GM10266 (cell line): Measurements from ENCODE around the gene IRS1.

Experiments used
- DNase-seq: peaks from one replicate; pipeline ENCODE4 v3.0.0; 2012; ENCODE audit errors: extremely low spot score
- TF ChIP-seq, protein P1 (sequence below): IDR thresholded peaks from 2 replicates; pipeline ENCODE4 v1.5.1; 2012; ENCODE audit warnings: mild to moderate bottlenecking, low read depth; ENCODE audit not compliant: control insufficient read depth, insufficient read depth; ENCODE audit errors: missing control alignments

Gene IRS1

DNA sequence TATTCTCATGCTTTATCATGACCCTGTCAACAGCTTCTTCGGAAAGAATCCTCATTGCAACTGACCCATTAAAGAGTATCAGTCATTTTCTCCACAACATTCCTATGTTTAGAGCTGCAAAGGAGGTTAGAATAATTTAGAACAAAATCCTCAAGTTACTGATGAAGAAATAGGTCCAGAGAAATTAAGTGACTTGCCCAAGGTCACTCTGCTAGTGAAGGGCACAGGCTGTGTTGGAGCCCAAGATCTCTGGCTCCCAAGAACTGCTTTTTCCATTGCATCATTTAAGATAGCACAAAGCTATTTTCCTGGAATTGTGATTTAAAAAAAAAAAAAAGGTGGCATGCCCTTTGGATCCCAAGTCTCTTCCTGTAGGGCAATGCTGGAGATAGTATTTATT lies 9.6 kb downstream of the IRS1 start:
- no peak for DNase-seq
- TF ChIP-seq, protein P1, sequence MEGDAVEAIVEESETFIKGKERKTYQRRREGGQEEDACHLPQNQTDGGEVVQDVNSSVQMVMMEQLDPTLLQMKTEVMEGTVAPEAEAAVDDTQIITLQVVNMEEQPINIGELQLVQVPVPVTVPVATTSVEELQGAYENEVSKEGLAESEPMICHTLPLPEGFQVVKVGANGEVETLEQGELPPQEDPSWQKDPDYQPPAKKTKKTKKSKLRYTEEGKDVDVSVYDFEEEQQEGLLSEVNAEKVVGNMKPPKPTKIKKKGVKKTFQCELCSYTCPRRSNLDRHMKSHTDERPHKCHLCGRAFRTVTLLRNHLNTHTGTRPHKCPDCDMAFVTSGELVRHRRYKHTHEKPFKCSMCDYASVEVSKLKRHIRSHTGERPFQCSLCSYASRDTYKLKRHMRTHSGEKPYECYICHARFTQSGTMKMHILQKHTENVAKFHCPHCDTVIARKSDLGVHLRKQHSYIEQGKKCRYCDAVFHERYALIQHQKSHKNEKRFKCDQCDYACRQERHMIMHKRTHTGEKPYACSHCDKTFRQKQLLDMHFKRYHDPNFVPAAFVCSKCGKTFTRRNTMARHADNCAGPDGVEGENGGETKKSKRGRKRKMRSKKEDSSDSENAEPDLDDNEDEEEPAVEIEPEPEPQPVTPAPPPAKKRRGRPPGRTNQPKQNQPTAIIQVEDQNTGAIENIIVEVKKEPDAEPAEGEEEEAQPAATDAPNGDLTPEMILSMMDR: no peak

DNA sequence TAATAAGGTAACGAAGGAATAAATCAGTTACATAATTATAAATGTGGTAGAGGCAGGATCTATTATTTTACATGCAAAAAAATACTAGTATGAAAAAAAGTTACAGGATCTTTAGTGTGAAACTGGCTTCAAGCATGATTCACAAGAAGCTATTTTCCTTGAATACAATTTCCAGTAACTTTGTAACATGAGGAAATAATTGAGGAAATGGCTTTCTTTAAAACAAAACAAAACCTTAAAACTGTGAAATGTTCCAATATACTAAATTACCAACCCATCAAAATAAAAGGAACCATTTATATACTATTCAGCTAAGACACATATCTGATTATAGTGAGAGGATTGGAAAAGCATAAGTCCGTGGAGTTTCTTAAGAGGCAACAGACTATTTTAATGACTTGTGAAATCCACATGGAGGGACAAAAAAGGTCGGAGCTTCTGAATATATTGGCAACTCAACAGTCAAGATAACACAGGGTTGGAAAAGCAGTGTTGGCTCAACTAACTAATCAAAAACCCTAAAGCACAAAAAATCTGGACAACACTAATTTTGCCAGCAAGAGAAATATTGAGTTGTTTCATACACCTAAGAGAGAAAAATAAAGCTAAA lies 10.6 kb downstream of the IRS1 start:
- TF ChIP-seq, protein P1: no peak
- DNase-seq: no peak

DNA sequence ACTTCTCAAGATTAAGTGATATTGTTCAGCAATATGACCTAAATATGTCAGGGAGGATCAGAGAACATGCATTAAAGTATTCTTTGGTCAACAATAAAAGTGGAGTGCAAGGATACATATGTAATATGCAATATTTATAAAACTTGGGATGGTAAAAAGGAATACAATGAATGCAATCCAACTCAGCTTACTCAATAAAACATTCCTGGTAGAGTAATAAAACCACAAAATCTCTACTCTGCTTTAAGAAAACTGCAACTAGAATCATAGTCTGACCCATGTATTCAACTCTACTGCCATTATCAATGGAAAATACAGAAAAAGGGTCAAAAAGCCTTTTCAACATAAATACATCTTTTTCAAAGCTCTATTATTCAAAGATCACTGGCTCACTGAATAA lies 11.6 kb downstream of the IRS1 start:
- TF ChIP-seq, protein P1: no peak
- no peak for DNase-seq

DNA sequence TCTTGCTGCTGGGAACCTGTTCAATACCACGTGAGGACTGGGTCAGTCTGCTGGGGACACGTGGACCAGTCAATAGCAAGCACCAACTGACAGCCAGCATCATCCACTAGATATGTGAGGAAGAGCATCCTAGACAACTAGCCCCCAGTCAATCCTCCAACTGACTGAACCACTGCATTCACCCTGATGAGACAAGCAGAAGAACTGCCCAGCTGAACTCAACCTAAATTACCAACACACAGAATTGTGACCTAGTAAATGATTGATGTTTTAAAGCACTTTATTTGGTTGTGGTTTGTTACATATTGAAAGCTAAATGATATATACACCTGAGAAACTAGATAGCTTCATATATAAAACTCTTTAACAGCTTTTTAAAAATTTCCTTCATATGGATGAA lies 15.7 kb downstream of the IRS1 start:
- TF ChIP-seq, protein P1: no peak
- no peak for DNase-seq

DNA sequence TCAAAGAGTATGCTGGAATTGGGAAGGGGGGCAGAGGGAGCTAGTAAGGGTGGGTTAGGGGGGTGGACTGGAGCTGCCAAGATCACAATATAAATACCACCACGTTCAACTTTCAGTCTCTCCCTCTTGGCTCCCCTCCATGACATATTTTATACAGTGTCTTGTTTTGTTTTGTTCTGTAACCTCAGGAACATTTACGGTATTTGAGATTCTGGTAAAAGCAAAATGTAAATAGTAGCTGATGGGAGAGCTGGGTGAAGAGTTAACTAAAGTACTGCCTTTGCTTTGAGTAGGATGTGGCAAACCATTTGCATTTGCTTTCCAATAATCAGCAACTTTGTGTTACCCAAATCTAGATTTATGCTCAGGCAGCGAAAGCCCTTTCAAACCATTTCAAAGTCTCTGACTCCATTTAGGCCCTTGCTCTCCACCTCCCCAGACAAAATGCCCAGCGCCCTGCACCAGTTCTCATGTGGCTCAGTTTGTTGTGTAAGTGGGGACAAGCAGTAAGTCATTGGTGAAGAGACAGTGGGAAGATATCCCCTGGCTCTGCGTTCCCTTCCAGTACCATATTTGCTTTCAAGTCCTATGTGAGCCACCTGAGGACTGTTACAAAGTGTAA lies 17.4 kb downstream of the IRS1 start:
- no peak for DNase-seq
- TF ChIP-seq, protein P1: no peak

DNA sequence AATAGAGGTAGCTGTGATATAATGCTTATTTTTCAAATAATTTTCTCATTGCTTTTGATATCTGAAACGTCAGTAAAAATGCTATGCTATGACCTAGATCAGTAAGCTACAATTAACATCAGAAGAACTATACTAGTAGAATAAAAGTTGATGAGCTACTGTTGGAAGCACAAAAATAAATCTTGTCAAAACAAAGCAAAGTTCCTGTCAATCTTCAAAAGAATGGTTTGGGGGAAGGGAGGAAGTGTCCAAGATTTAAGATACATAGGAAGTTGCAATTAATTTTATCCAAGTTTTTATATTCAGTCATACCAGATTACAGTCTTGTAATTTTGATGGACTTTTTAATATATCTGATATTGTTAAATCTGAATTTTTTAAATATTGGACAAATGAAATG lies 19.2 kb downstream of the IRS1 start:
- DNase-seq: no peak
- TF ChIP-seq, protein P1: no peak

DNA sequence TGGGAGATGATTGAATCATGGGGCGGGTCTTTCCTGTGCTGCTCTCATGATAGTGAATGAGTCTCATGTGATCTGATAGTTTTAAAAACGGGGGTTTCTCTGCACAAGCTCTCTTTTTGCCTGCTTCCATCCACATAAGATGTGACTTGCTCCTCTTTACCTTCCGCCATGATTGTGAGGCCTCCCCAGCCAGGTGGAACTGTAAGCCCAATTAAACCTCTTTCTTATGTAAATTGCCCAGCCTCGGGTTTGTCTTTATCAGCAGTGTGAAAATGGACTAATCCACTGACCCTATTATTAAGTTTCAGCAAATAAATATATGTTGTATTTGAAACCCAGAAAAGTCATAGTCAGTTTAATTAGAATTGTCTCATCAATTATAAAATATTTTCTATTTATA lies 22.0 kb downstream of the IRS1 start:
- no peak for DNase-seq
- TF ChIP-seq, protein P1: no peak
